IPS-18c (cell line): ENCODE data around the gene GJD3.

Experiments
- H3K4me3 ChIP-seq: 2 replicates; pipeline ENCODE4 v1.7.0; 2013; ENCODE audit warnings: low read depth, mild to moderate bottlenecking, low read length, moderate library complexity; ENCODE audit not compliant: insufficient read depth
- H3K9me3 ChIP-seq: one replicate; pipeline ENCODE4 v1.6.1; 2013; ENCODE audit warnings: mild to moderate bottlenecking, low read length, moderate library complexity; ENCODE audit not compliant: control insufficient read depth, insufficient read depth

The GJD3 gene

DNA sequence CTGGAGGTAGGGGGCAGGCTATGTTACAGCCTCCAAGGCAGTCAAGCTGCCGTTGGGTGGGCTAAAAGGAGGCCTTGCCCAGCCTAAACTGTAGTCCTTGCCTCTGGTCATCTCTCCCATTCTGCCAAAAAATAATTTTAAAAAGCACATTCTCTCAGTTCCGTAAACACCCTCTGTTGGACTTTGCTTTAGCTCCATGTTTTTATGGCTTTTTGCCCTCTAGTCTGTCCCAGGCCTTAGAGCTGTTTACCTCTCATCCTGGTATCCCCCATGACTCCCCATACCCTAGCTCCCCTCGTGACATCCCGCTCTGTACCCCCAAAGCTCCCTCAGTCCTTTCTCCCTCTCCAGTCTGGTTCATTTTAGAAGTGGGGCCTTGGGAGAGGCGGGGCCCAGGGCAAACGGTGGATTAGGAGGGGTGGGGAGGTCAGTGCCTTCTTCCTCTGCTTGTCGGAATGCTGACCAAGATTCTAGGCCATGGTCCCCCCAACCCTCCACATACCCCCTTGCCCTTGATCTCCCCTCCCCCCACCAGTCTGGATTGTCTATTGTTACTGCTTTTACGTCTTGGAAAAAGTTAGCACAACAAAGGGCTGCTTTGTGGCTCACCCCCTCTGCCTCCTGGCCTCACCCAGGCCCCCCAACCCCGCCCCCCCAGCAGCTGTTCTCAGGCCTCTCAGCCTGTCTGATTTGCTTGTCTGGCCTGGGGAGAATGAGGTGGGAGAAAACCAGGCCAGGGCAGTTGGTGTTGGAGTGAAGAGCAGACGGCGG is 18.4 kb downstream of the GJD3 start:
- peak overlapping the region; percentile 55 for H3K4me3 ChIP-seq
- no peaks in the 10 kb centered on the region for H3K9me3 ChIP-seq

DNA sequence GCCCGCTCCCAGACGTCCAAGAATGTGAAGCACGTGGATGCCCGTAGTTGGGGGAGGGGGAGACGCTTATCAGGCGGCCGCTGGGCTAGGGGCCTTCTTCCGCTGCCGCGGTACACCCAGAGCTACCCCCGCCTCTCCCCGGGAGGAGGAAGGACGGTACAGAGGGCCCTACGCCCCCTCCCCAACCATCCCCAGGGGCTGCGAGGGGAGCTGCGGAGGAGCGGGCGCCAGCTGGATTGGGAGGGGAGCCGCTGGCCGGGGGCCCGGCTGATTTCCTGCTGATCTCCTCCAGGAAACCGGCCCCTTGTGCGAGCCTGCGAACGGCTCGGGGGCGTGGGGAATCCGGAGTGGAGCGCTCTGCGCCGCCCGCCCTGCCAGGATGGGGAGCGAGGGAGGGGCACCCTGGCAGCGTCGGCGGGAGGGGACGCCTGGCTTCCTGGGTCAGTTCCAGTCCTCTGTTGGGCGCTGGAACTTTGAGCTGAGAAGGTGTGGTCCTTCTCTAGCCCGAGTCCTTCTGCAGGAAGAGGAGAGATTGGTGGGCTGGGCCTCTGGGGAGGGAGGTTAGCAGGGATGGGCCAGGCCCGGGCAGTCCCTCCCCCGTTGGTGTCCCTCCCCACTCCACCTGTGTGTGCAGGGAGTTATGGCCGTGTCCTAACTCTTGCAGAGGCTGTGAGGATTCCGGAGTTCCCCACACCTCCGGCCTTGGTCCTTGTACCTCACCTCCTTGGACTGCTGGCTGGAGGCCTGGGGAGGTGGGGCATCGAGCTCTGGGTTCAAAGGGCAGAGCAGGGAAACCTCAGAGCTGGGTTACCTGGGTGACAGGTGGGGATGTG is 19.2 kb downstream of the GJD3 start:
- Histone ChIP-seq H3K4me3 (peak overlapping the region; percentile 55), H3K9me3 (no peaks in the 10 kb centered on the region)

DNA sequence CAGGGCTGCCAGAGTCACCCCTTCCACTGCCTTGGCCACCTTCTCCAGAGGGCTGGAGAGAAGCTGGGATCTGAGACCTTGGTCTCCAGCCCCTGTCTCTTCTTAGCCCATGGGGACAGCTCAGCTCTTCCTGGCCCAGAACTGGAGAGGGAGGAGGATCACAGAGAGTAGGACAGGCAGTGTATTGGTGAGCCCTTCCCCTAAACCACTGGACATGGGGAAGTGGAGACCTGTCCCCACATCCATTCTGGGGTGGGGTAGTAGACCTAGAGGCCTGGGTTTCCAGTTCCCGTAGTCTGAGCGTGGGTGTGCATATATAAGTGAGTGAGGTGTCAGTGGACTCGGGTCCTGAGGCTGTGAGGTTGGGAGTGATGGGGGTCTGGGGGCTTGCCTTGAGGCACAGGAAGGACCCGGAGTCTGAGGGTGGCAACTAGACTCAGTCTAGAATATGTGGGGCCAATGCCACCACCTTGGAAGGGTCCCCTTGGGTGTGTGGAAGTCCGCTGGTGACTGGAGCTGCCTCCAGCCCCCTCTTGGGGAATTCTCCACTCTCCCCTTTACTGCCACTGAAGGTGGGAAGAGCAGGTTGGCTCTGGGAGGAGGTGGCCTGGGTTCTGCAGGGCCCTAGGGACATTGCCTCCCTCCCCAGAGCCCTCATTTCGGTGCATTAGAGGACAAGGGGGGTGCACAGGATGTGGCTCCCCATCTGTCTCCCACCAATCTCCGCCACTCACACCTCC is 19.9 kb downstream of the GJD3 start:
- H3K9me3 ChIP-seq, result no peaks in the 10 kb centered on the region
- H3K4me3 ChIP-seq, result peak overlapping the region; percentile 55

DNA sequence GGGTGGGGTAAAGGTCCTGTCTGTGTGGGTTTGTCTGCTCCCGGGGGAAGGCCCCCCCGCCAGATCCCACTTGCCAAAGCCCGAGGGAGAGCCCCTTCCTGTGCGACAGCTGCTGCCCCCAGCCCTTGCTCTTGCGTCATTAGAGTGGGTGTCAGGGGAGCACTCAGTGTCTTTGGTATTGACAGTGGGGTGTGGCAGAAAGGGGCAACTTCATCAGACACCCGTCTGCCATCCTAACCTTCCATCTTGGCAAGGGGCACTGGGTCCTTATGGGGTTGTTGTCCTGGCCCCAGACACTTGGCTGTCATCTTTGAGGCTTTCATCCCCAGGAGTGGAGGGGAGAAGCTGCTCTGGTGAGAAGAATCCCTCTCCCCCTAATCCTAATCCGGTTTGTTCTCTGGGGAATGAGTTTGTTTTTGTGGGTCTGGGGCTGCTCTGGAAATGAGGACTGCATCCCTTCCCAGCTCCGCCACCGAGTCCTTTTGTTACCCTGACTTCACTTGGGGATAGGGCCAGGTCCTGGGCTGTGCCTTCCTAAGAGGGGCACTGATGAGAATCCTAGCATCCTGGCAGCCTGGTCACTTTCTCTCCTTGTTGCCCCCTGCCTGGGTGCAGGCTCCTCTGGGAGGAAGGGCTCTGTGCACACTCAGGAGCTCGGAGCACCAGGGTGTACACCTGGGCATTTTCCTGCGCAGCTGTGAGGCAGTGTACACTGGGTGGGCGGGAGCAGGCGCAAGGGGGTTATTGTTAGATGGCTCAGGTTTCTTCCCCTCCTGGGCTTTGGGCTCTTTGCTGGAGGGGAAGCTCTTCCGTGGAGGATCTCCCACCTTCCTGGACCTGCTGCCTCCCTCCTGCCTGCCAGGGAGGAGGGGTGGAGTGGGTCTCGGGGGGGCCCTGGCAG is 21.1 kb downstream of the GJD3 start:
- H3K9me3 ChIP-seq, result no peaks in the 10 kb centered on the region
- no peak overlapping the region for H3K4me3 ChIP-seq

DNA sequence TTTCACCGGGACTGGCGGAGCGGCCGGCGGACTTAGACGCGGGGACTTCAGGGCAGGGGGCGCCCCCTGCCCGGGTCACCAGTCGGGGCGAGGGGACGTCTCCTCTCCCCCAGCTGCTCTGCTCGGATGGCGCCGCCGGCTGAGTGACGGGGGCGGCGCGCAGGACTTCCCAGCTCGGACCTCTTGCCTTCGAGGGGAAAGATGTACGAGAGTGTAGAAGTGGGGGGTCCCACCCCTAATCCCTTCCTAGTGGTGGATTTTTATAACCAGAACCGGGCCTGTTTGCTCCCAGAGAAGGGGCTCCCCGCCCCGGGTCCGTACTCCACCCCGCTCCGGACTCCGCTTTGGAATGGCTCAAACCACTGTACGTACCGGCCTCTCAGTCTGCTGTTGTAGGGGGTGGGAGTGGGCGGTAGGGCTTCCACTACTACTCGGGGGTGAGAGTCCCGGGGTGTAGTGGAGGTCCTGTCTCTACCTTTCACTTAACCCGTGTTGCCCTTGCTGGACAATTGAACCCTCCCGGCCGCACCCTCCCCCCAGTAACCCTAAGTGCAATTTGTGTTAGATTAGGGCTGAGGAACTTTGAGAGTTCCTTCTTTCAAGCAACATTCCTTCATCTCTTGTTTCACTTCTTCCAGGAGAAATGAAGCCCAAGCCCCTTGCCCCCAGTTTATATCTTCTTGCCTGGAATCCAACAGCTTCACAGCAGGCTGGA is 21.9 kb downstream of the GJD3 start:
- H3K4me3 ChIP-seq, result peak overlapping the region; percentile 74

DNA sequence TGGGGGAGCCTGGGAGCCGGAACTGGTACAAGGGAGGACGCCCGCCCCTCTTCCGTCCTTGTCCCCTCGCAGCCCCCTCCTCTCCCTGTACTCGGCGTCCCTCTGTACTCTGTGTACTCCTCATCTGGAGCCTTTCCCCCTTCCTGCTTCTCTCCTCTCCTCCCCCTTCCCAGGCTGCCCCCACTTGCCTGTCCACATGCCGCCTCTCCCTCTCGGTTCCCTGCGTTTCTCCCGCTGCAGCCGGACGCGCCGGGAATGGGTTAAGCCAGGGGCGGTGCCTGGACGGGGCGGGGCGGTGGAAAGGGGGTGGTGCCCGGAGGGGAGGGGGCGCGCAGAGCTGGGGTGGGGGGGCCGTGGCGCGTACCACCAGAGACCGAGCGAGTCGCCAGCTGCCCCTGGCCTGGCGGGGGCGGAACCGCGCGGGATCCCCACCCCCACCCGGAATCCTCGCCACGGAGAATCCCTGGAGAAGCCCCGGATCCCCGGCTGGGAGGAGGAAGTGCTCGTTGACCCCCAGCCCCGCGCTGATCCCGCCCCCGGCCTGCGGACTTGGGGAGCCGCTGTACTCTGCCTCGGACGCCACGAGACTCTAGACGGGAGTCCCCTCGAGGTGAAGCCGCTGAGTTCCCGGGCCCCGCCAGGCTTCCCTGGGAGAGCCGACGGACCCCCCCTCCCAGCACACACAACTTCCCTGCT is 22.6 kb downstream of the GJD3 start:
- Histone ChIP-seq H3K9me3 (no peaks in the 10 kb centered on the region), H3K4me3 (peak overlapping the region; percentile 74)

More for the DNA sequence above, 21.9 kb downstream of the GJD3 start:
- H3K9me3 ChIP-seq, result no peaks in the 10 kb centered on the region

DNA sequence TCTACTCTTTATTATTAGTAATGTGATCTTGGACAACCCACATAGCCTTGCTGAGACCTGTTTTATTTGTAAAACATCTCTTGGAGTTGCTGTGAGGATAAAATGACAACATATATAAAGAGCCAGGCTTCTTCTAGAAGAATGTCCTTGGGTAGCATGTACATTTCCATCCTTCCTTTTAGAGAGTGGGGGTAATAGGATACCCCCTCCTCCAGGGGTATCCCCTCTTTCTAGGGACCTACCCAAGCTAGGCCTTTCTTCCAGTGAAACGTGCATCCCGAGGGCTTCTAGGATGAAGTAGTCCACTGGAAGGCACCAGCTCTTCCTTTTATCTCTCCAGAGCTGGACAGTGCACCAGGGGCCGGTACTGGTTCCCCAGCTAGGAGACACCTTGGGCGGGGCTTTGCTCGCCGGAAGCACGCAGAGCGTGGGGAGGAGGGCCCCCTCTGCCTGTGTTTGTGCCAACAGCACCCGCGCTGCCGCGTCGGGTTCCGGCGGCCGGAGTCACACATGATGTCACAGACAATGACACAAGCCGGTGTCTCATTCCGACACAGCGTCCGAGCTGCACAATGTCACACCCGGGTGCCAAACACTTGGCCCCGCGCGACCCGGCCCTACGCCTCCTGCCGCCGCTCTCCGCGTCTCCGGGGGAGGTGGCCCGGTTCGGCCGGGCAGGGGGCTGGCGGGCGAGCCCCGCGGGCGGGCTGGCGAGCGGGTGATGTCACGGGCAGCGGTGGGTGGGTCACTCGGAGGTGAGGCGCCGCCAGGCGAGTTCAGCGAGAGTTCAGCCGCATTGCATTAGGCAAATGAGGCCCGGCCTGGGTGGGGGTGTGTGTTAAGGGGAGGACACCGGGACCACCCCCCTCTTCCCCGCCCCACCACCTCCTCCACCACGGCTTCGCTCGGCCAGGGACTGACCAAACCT is 23.4 kb downstream of the GJD3 start:
- peak overlapping the region; percentile 74 for H3K4me3 ChIP-seq
- H3K9me3 ChIP-seq, result no peaks in the 10 kb centered on the region

DNA sequence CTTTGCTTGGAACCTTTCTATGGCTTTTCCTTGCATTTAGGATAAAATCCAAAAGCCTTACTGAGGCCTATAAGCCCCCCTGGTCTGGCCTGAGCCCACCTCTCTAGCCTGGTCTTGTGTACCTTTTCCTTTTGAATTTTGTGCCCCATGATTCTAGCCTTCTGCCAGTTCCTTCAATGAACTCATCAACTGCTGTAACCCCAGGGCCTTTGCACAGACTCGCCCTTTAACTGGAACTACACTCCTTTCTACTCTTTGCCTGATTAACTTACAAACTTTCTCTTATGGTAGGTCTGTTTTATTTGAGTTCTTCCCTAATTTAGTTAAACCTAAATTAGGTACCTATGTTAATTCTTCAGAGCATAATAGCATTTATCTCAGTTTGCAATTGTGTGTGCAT is 24.2 kb downstream of the GJD3 start:
- no peaks in the 10 kb centered on the region for H3K9me3 ChIP-seq
- H3K4me3 ChIP-seq, result no peak overlapping the region

DNA sequence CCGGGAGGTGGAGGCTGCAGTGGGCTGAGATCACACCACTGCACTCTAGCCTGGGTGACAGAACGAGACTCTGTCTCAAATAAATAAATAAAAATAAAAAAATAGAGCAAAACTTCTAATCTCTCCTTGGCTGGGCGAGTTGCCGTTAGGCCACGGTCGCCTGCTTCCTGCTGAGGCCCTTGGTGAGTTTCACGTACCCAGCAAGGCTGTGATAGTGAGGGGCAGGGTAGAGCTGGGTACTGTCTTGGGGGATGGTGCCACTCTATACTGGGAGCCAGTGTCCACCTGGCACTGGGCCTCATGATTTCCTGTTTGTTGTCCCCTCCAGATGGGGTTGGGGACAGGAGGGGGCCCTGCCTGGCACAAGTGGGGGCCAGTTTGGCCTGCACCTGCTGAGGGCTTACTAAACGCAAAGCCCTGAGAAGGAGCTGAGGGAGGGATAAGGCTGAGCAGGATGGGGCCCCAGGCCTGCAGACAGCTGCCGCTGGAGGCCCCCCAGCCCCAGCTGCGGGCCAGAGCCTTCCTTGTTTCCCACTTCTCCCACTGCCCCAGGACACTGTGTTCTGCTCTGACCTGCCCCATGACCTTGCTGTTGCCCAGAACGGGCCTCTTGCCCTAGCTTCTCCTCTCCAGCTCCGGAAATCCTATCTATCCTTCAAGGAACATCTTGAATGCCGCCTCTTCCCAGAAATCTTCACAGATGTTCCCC is 25.4 kb downstream of the GJD3 start:
- no peak overlapping the region for H3K4me3 ChIP-seq
- no peaks in the 10 kb centered on the region for H3K9me3 ChIP-seq

DNA sequence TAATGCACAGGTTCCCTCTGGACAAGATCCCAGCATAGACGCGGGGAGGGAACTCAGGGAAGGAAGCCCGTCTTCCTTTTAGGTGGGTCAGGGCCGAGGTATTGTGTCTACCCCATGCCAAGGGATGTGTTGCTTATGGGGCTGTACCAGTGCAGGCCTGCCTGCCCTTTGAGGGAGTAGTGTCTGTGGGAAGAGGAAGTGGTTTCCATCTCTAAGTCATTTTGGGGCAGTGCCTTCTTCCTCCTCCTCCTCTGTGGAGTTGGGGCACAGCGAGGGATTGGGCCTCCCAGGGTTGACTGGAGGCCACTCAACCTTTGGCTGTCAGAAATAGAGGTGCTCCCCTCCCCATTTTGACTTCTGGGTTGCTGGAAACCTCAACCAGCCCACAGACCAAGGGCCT is 26.5 kb downstream of the GJD3 start:
- H3K4me3 ChIP-seq, result no peak overlapping the region
- H3K9me3 ChIP-seq, result no peaks in the 10 kb centered on the region

DNA sequence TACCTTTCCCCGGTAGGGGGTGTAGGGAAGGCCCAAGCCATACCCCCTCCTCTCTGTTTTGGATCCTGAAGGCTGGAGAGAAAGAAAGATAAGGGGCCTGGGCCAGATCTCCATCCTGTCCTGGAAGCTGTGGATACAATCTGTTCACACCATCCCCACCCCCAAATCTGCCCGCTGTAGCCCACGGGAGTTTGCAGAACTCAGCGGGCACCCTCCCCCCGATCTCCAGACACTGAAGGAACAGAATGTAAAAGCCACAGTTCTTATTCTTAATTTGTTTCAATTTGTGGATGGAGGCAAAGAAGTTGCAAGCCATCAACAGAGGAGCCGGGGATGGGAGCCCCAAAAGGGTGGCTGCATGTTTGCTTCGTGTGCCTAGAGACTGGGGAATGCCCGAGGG is 27.2 kb downstream of the GJD3 start:
- Histone ChIP-seq H3K9me3 (no peaks in the 10 kb centered on the region), H3K4me3 (no peak overlapping the region)

DNA sequence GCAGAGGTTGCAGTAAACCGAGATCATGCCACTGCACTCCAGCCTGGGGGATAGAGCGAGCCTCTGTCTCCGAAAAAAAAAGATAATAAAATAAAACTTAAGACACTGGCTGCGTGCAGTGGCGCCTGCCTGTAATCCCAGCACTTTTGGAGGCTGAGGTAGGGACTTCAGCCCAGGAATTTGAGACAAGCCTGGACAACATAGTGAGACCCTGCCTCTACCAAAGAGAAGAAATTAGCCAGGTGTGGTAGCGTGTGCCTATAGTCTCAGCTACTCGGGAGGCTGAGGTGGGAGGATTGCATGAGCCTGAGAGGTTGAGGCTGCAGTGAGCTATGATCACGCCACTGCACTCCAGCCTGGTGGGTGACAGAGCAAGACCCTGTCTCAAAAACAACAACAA is 28.9 kb downstream of the GJD3 start:
- H3K9me3 ChIP-seq, result no peaks in the 10 kb centered on the region
- no peak overlapping the region for H3K4me3 ChIP-seq

DNA sequence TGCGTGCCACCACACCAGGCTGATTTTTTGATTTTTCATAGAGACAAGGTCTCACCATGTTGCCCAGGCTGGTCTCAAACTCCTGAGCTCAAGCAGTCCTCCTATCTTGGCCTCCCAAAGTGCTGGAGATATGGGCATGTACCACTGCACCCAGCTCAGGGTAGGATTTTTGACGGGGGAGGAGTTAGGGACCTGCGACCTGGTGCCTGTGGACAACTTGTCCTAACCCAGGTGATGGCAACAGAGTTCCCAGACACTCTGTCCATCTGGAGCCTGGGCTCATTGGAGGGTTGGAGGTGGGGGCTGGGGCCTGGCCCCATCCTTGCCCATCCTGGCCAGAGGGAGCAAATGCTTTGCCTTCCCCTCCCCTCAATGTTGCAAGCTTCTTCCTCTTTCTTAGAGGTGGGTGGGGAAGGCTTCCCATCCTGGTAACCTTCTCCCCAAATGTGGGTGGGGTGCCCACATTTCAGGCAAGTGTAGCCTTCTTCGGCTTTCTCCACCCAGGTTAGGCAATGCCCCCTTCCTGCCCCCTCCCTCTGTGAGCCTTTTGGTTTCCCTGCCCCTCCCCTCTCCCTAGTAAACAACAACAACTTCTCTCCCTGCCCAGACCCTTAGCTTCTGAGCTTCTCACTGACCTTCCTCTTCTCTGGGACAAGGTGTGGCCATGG is 30.6 kb downstream of the GJD3 start:
- Histone ChIP-seq H3K4me3 (no peak overlapping the region), H3K9me3 (no peaks in the 10 kb centered on the region)
